Hepatic stellate cell (primary cell): ENCODE results near the gene AK2.

Source experiments
- DNase-seq: peaks from one replicate; pipeline ENCODE4 v3.0.0; 2011; ENCODE audit warnings: low spot score

The AK2 gene

DNA sequence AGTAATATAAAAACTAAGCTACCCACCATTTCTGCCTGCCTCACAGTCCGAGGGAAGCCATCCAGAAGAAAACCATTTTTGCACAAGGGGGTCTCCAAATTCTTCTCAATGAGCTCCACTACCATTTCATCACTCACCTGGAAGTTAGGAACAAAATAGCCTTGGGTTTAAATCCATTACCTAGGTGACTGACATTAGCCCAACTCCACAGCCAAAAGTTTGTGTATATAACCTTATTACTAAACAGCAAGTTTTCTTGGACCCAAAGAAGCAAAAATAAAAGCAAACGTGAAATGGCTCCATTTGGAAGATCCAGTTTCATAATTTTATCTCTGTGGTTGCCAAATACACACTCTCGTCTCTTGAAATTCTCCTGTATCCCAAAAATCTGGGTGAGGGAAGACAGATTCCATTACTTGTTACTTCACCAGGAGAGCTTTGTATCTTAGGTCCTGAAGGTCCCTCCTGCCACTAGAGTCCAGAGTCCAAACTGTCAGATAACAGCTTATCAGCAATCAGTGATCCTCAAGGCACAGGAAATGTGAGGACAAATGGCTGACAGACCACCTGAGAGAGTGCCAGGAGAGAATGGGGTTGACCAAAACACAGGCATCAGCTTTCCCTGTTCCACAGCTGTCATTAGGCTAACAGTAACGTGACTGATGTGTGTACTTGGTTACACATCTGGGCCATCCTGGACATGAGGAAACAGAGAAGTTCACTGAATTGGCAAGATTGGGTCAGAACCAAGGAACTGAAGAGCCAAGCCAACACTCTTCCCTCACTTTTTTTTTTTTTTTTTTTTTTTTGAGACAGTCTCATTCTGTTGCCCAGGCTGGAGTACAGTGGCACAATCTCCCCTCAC is 14.9 kb downstream of the AK2 start:
- DNase-seq: no peak

DNA sequence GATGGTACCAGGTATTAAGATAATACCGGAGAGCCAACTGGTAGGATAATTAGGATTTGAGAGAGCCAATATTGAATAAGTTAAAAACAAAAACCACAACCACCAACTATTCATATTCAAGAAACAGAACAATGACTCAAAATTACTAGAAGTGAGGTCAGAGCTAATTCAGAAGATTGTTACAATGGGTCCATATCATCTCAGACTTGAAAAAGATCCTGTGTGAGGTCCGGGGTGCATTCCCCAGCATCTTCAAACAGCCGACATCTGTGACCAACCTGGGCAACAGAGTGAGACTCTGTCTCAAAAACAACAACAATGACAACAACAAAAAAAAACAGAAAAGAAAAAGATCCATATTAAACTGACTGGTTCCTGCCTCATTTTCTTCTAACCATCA is 18.6 kb downstream of the AK2 start:
- no peak for DNase-seq

DNA sequence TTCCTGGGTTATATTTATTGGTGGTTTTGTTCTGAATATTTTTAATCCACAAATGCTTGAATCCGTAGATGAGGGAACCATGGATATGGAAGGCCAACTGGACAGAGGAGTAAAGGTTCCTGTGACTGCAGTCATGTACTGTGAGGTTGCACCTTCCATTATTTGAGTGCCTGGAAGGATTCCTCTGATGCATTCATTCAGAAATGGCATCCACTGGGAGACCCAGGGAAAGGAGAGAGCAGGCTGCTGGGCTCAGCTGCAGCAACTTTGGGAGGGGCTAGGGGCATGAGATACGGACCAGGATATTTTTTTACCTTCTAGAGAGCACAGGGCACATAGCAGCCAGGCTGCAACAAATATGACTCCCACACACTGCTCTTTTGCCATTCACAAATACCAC is 19.5 kb downstream of the AK2 start:
- DNase-seq: no peak

DNA sequence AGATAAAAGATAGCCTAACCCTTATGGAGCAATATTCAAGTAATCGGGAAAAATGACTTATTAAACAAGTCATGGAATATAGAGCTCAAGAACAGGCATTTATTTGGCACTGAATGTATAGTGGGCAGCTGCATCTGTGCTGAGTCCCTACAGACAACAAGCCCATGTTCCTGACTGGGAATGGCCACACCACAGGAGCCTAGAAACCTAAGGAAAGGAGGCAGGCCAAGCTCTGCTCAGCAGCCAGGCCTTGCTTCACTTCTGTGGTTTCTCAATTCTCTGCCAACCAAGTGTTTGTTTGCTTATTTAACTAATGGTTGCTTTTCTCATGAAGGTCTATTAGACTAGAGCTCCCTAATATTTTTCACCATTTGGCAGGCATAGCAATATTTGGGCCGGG is 21.5 kb downstream of the AK2 start:
- DNase-seq: no peak

- no peak for DNase-seq
These were observed 22.1 kb downstream of the AK2 start for GRCh38 chr1:33014464-33015163.

GRCh38 chr1:33013791-33014190 is 22.9 kb downstream of the AK2 start:
- no peak for DNase-seq

GRCh38 chr1:33012165-33012564 is 24.5 kb downstream of the AK2 start:
- DNase-seq: no peak

DNA sequence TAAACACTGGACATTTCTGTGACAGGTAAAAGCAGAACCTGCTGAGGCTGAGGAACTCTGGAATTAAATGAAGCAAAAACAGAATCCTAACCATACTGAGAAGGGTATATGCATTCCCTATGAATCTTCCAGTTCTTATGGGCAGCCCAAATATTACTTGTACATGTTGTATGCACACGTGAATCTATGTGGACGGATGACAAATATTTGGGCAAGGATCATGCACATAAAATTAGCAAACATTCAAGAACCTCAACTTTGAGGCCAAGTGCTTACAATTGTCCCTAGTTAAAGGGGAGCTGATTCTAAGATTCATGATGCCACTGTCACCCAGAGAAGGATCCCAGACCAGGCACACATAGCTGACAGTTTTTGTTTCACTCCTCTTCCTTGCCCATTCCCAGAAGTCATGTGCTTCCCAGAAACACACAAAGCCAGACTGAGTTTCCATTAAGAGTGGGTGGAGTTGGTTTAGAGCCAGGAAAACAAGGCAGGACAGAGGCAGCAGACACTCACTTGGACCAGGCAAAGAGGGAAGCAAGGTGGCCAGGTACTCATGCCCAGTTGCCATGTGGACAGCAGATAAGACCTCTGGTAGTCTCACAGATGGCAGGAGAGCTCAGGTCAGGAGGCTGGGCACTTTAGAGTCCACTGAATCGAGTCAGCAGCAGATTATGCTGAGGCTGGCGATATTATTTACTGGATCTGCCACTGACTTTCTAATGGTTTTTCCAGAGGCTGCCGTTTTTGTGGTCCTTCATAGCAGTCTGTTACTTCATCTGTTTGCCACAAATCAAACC is 25.6 kb downstream of the AK2 start:
- no peak for DNase-seq

DNA sequence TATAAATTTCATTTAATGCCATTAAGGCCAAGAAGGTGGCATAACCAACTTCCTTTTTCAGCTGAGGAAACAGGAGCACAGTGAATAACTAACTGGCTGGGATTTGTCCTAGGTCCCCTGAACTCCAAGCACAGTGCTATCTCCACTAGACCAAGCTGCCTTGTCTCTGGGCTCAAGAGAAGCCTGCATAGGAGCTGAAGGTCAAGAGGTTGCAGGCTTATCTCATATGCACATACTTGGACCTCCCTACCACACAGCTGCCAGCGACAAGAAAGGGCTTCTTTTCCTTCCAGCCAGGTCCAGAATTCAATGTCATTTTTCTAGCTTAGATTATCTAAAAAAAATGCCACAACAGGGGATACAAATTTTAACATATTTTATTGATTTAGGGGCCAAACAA is 27.1 kb downstream of the AK2 start:
- no peak for DNase-seq

DNA sequence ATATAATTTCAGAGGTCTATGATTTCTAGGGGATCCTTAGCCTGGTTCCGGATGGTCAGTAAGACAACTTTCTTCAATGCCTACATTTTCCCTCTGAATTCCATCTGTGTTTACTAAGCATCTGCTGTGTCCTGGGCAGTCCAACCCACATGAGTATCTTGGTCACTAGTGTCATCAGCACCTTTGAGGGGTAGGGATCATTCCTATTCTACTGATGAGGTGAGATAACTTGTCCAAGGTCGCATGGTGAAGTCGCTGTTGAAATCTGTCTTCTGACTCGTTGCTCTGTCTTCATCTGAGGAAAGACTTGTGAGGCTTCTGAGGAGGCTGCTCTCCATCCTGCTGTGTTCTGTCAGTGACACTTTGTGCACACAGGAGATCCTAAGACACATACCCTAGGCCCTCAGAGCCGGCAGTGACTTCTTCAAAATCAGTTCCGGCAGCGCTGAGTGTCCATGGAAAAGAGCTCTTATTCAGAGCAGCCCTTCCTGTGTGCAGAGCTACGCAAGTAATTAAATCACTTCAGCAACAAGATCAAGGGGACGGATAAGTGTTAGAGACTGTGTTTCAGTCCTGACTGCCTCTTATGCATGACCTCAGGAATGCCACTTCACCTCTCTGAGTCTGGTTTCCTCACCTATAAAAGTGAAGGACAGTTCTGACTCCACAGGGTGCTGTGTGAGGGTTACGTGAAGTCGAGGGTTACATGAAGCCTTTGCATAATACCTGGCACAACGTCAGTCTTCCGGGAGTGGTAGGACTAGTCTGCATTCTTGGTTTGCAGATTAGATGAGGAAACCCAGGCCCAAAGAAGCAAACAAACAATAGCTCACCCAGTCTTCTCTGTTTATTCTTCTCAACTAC is 28.4 kb downstream of the AK2 start:
- DNase-seq: no peak

- DNase-seq: peak; percentile 91
These were observed 29.3 kb downstream of the AK2 start for GRCh38 chr1:33007190-33008050.

- DNase-seq: no peak
These were observed 30.8 kb downstream of the AK2 start for GRCh38 chr1:33005838-33006421.

- DNase-seq: no peak
These were observed 31.4 kb downstream of the AK2 start for GRCh38 chr1:33005117-33005837.

DNA sequence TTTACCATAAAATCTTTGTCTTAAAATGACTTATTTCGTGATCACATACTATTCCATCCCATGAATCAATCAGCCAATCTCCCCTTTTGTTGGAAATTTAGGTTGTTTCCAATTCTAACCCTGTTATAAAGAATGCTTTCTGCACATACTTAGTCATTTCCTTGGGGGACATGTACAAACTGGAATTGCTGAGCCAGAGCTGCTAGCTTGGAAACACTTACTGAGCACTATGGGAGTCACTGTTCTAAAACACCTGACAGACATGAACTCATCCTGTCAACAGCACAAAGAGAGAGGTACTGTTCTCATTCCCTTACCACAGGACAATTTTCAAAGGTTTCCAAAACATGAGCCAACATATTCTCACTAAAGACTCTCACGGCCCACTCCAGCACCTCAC is 32.1 kb downstream of the AK2 start:
- DNase-seq: no peak

GRCh38 chr1:33003657-33004056 is 33.0 kb downstream of the AK2 start:
- no peak for DNase-seq

GRCh38 chr1:33002006-33002405 is 34.7 kb downstream of the AK2 start:
- DNase-seq: no peak

DNA sequence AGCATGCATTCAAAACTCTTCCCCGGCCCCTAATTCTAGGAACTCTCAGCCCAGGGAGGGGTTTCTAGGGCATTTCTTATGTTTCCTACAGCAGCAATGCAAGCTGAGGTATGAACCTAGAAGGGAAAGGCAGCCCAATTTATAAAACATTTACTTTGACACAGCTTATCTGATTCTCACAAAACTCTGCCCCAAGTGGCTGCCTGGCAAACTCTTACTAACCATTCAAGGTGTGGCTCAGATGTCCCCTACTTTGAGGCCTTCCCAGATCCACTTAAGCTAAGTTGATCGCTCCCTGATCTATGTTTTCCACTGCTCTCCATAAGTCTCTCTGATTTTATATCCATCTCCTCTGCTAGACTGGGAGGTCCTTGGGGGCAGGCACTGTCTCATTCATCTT is 35.4 kb downstream of the AK2 start:
- DNase-seq: no peak

DNA sequence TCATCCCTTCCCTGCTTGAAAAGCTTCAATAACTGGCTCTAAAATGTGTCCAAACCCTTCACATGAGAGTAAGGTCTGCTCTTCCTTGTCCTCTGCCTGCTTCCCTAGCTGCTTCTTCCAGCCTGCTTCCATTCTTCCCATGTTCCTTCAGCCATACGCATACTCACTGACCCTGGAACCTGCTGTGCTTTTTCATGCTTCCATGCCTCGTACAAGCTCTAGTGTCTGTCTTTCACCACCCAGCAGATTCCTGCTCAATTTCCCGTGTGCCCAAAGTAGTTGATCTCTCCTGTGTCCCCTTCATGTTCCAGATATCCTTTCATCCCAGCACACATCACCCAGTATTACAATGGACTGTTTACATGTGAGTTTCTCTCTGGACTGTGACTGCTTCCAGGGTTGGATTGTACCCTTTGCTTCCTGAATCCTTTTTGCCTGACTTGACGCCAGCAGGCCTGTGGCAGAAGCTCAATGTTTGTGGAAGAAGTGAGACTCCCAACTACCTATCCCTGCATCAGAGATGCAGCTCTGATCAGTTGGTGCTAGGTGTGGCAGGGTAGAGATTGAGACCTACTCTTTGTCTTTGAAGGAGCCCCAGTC is 36.2 kb downstream of the AK2 start:
- DNase-seq: no peak

GRCh38 chr1:32998997-32999396 is 37.7 kb downstream of the AK2 start:
- no peak for DNase-seq
